GM12878 (cell line): Measurements from ENCODE around the gene SEMA4A. TPM values are rescaled to one million over a fixed set of nuclear protein-coding genes. Genes with fewer than 3 reads are reported as not detected.

Experiments
- ATAC-seq: fragments of 200-7000 bp; cut with Tn5 transposase; 3 replicates; pipeline ENCODE4 v1.9.1; 2020; ENCODE audit warnings: mild to moderate bottlenecking, moderate library complexity
- BruUV-seq: library from RNA; stranded (reverse); fragments of 400-500 nt; replicated peaks from 2 replicates; lab custom pipeline; 2021; lab: Mats Ljungman, UMichigan
- CTCF ChIA-PET: fragments of 300-600 bp; sonication (Branson Sonifier 250); formaldehyde crosslinking; extraction: SDS; loops from one replicate; lab custom pipeline; 2021; ENCODE audit warnings: inconsistent platforms; lab: Yijun Ruan, JAX
- POLR2A ChIA-PET: fragments of 350-600 bp; formaldehyde crosslinking; extraction: SDS; loops from one replicate; lab custom pipeline; 2021; ENCODE audit warnings: inconsistent platforms; lab: Charles Lee
- RAD21 ChIA-PET: fragments of 300-600 bp; sonication (Branson Sonifier 250); formaldehyde crosslinking; loops from one replicate; lab custom pipeline; 2023; ENCODE audit warnings: antibody characterized with exemption; ENCODE audit not compliant: unreplicated experiment; lab: Charles Lee
- SMC1A ChIA-PET: fragments of 300-600 bp; sonication (Branson Sonifier 250); formaldehyde crosslinking; loops from one replicate; lab custom pipeline; 2023; ENCODE audit not compliant: unreplicated experiment, uncharacterized antibody; lab: Charles Lee
- DNase-seq: peaks from one replicate; pipeline ENCODE4 v3.0.0-alpha.2; 2011; ENCODE audit warnings: low read depth, low spot score
- FAIRE-seq: peaks from 3 replicates; lab custom pipeline; 2011; peaks lifted over from hg19 to GRCh38; lab: Jason Lieb, UNC
- H2AFZ ChIP-seq: 2 replicates; pipeline ENCODE4 v1.6.0; 2011; ENCODE audit warnings: low read depth, low read length, control low read depth; ENCODE audit not compliant: control insufficient read depth
- H3K27ac ChIP-seq: 2 replicates; pipeline ENCODE4 v1.5.1; 2011; ENCODE audit warnings: control low read depth; ENCODE audit not compliant: control insufficient read depth, insufficient read depth
- H3K27me3 ChIP-seq, 2 experiments: replicated peaks in 1 of 2; 2 replicates each; pipeline versions ENCODE4 v1.6.0 to v1.6.1; 2011; ENCODE audit warnings: low read length in 1 of 2; ENCODE audit not compliant: control insufficient read depth in 2 of 2, insufficient read depth in 2 of 2
- H3K36me3 ChIP-seq, 2 experiments: 2 replicates each; pipeline ENCODE4 v1.5.1; 2011; ENCODE audit warnings: low read length in 1 of 2; ENCODE audit not compliant: control insufficient read depth in 2 of 2, insufficient read depth in 2 of 2
- H3K4me1 ChIP-seq: 2 replicates; pipeline ENCODE4 v1.6.1; 2011; ENCODE audit warnings: mild to moderate bottlenecking, low read length, moderate library complexity, mixed read lengths; ENCODE audit not compliant: control insufficient read depth, insufficient read depth
- H3K4me2 ChIP-seq: 2 replicates; pipeline ENCODE4 v1.6.0; 2011; ENCODE audit warnings: control low read depth; ENCODE audit not compliant: control insufficient read depth, insufficient read depth
- H3K4me3 ChIP-seq: fragments of 200-600 bp; sonication (generic); 2 replicates; pipeline ENCODE4 v1.5.1; 2016
- H3K79me2 ChIP-seq: 2 replicates; pipeline ENCODE4 v1.6.0; 2011; ENCODE audit warnings: low read length; ENCODE audit not compliant: control insufficient read depth, insufficient read depth
- H3K9ac ChIP-seq: 2 replicates; pipeline ENCODE4 v1.8.0; 2011; ENCODE audit warnings: low read length, control low read depth, mixed read lengths; ENCODE audit not compliant: control insufficient read depth, insufficient read depth
- H3K9me3 ChIP-seq: replicated peaks from 3 replicates; pipeline ENCODE4 v1.5.1; 2011; ENCODE audit warnings: mild to moderate bottlenecking, low read length; ENCODE audit not compliant: control insufficient read depth, insufficient read depth
- H4K20me1 ChIP-seq: 2 replicates; pipeline ENCODE4 v1.6.0; 2011; ENCODE audit not compliant: control insufficient read depth, insufficient read depth
- JUNB ChIP-seq: IDR thresholded peaks from 2 replicates; pipeline ENCODE4 v1.6.1; 2016; ENCODE audit warnings: antibody characterized with exemption, mild to moderate bottlenecking
- ZNF384 ChIP-seq: IDR thresholded peaks from 2 replicates; pipeline ENCODE4 v1.6.1; 2012; ENCODE audit warnings: low read depth, mild to moderate bottlenecking, low read length, improper control_type of control experiment, borderline replicate concordance
- WGBS: methylation state at CpG from one replicate; pipeline ENCODE4 v1.1.6; 2016; ENCODE audit warnings: low lambda C conversion rate; ENCODE audit not compliant: insufficient replicate concordance, insufficient coverage; ENCODE audit errors: missing lambda C conversion rate; 5-methylcytosine and 5-hydroxymethylcytosine counted together
- in situ Hi-C: fragments of 300-500 bp; cut with MboI; formaldehyde crosslinking; loops from 9 replicates; pipeline ENCODE4 v1.14.3; 2018; ENCODE audit warnings: mixed read lengths
- intact Hi-C: fragments of 100-400 bp; cut with micrococcal nuclease; formaldehyde crosslinking; loops from one replicate; pipeline ENCODE4 v1.14.2; 2022; ENCODE audit not compliant: unreplicated experiment
- polyA plus RNA-seq, 11 experiments: library from polyadenylated mRNA; depleted of rRNA in 4 of 11; unstranded in 6 of 11; stranded (reverse) in 5 of 11; fragments of >200 nt; fragmentation: Nextera tagmentation in 4 of 11; fragmentation: Illumina TruSeq in 1 of 11; extraction: Ambion mirVana in 4 of 11; extraction: Trizol in 1 of 11; gene quantifications; 1 replicate in 1 of 11; 2 replicates in 10 of 11; pipeline versions ENCODE4 v1.2.1 to v1.2.3, GENCODE V29; 2011 to 2016; ENCODE audit warnings: inconsistent platforms in 2 of 11, missing spikeins in 2 of 11, low read depth in 1 of 11
- total RNA-seq, 4 experiments: library from RNA; depleted of rRNA in 3 of 4; stranded (reverse); fragments of >200 nt in 3 of 4; fragmentation: Illumina TruSeq in 1 of 4; extraction: Trizol in 1 of 4; gene quantifications; 2 replicates each; pipeline versions ENCODE4 v1.2.1 to v1.2.3, GENCODE V29; 2013 to 2021

Gene SEMA4A
- total and polyA plus RNA-seq, 10 of the 15 experiments (the other 5 are each of a cell fraction or from before 2014, with no cell fraction given), result 2.6 to 64.2 (median 32.8) TPM

DNA sequence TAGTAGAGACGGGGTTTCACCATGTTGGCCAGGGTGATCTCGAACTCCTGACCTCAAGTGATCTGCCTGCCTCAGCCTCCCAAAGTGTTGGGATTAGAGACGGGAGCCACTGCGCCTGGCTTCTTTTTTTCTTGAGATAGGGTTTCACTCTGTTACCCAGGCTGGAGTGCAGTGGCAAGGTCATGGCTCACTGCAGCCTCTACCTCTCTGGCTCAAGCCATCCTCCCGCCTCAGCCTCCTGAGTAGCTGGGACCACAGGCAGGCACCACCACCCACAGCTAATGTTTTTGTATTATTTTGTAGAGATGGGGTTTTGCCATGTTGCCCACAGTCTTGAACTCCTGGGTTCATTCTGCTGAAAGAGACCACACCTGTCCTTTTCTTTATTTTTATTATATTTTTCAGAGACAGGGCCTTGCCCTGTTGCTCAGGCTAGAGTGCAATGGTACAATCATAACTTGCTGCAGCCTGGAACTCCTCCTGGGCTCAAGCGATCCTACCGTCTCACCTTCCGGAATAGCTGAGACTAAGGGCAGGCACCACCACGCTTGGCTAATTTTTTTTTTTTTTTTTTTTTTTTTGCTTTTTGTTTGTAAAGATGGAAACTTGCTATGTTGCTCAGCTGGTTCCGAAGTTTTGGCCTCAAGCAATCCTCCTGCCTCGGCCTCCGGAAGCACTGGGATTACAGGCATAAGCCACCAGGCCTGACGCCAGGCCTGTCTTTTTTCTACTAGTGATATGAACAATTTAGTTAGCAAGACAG, 35.8 kb upstream of the SEMA4A start:
- in situ Hi-C loops, result no loop called here
- RAD21 ChIA-PET, result interaction anchor here (1.1 to 22.2 kb wide), 3 partner anchors 10 to 36 kb away, joined by 3 to 695 read pairs (median 105); no protein-coding TSS in a partner anchor
- no peak overlapping the region for H2AFZ ChIP-seq
- intact Hi-C loops, result no loop called here
- SMC1A ChIA-PET, result interaction anchor here (0.6 to 23.6 kb wide), 4 partner anchors 11 to 1292 kb away, joined by 3 to 874 read pairs (median 48); no protein-coding TSS in a partner anchor
- peak overlapping the region; percentile 57; the same call in 1 of the 2 replicates for H3K4me2 ChIP-seq
- H3K4me3 ChIP-seq, result peak overlapping the region; percentile 56
- 94% methylated on average over 13 of the region's 13 CpGs for WGBS
- peak overlapping the region; percentile 24; the same call in 1 of the 2 replicates for H3K27ac ChIP-seq
- peak overlapping the region; percentile 47; the same call in 1 of the 2 replicates for H3K9ac ChIP-seq
- ATAC-seq (no peak), DNase-seq (no peak), FAIRE-seq (no peak)
- TF ChIP-seq ZNF384 (peak; percentile 44; the same call in 1 of the 2 replicates), JUNB (no peak)
- no peaks in the 10 kb centered on the region for H3K9me3 ChIP-seq
- no peaks in the 10 kb centered on the region; a peak in 1 of 4 replicates for H3K36me3 ChIP-seq
- no peaks in the 10 kb centered on the region for H4K20me1 ChIP-seq
- H3K4me1 ChIP-seq, result peaks cover 30% of the 10 kb centered on the region
- CTCF ChIA-PET, result interaction anchor here (5.0 to 25.7 kb wide), 2 partner anchors 12 to 20 kb away, joined by 43 to 1294 read pairs; no protein-coding TSS in a partner anchor
- H3K79me2 ChIP-seq, result peaks cover 70% of the 10 kb centered on the region
- POLR2A ChIA-PET, result interaction anchor here (0.7 to 12.7 kb wide), 8 partner anchors 9 to 139 kb away, joined by 3 to 128 read pairs (median 6); partner anchors contain the start of genes ARHGEF2 and PMF1
- BruUV-seq, result no TSS peak
- H3K27me3 ChIP-seq, result no peaks in the 10 kb centered on the region
